Right atrium auricular region (tissue), 2 donors: ENCODE measurements around the gene LUZP2. TPM values are rescaled to one million over a fixed set of nuclear protein-coding genes. Genes with fewer than 3 reads are reported as not detected.

ENCODE experiments used
- DNase-seq: peaks from one replicate; pipeline ENCODE4 v3.0.0-alpha.2; 2019; ENCODE audit warnings: low spot score
- H3K27ac ChIP-seq, 2 donors: fragments of 200-600 bp; sonication (generic); 1 replicate in 1 of 2; 2 replicates in 1 of 2; pipeline ENCODE4 v1.5.1; 2016 to 2019
- H3K27me3 ChIP-seq, 2 donors: fragments of 200-600 bp; sonication (generic); one replicate each; pipeline versions ENCODE4 v1.5.1 to v1.6.0; 2017 to 2019
- H3K36me3 ChIP-seq: fragments of 200-600 bp; sonication (generic); one replicate; pipeline ENCODE4 v1.5.1; 2016
- H3K4me1 ChIP-seq, 2 donors: fragments of 200-600 bp; sonication (generic); one replicate each; pipeline versions ENCODE4 v1.5.1 to v1.6.0; 2017 to 2019
- H3K4me3 ChIP-seq, 2 donors: fragments of 200-600 bp; sonication (generic); 1 replicate in 1 of 2; 2 replicates in 1 of 2; pipeline ENCODE4 v1.5.1; 2017 to 2019; ENCODE audit warnings: mild to moderate bottlenecking in 1 of 2, moderate library complexity in 1 of 2
- H3K9me3 ChIP-seq, 2 donors: fragments of 200-600 bp; sonication (generic); one replicate each; pipeline ENCODE4 v1.5.1; 2019
- total RNA-seq, 2 donors: library from RNA; depleted of rRNA; stranded (reverse); fragments of >200 nt; gene quantifications; one replicate each; pipeline ENCODE4 v1.1.0, GENCODE V29; 2016
- TF ChIP-seq, protein P1 (sequence below), 2 donors: fragments of 200-600 bp; sonication (generic); IDR thresholded peaks; one replicate each; pipeline ENCODE4 v1.5.1; 2019; ENCODE audit warnings: antibody characterized with exemption in 2 of 2

Gene LUZP2
- total RNA-seq, 2 donors from 2014 or later, result 0.19 TPM; not detected in 1

- TF ChIP-seq, protein P1, sequence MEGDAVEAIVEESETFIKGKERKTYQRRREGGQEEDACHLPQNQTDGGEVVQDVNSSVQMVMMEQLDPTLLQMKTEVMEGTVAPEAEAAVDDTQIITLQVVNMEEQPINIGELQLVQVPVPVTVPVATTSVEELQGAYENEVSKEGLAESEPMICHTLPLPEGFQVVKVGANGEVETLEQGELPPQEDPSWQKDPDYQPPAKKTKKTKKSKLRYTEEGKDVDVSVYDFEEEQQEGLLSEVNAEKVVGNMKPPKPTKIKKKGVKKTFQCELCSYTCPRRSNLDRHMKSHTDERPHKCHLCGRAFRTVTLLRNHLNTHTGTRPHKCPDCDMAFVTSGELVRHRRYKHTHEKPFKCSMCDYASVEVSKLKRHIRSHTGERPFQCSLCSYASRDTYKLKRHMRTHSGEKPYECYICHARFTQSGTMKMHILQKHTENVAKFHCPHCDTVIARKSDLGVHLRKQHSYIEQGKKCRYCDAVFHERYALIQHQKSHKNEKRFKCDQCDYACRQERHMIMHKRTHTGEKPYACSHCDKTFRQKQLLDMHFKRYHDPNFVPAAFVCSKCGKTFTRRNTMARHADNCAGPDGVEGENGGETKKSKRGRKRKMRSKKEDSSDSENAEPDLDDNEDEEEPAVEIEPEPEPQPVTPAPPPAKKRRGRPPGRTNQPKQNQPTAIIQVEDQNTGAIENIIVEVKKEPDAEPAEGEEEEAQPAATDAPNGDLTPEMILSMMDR (IDR thresholded peaks at IDR 0.05), result no peak
- H3K27ac ChIP-seq, result no peak overlapping the region
- H3K36me3 ChIP-seq, result no peaks in the 10 kb centered on the region
- no peaks in the 10 kb centered on the region for H3K9me3 ChIP-seq
- DNase-seq, result no peak
- H3K27me3 ChIP-seq, result no peaks in the 10 kb centered on the region
- H3K4me3 ChIP-seq, result no peak overlapping the region
- no peaks in the 10 kb centered on the region for H3K4me1 ChIP-seq
Measured at GRCh38 chr11:24793479-24793878, 296.6 kb downstream of the LUZP2 start.

DNA sequence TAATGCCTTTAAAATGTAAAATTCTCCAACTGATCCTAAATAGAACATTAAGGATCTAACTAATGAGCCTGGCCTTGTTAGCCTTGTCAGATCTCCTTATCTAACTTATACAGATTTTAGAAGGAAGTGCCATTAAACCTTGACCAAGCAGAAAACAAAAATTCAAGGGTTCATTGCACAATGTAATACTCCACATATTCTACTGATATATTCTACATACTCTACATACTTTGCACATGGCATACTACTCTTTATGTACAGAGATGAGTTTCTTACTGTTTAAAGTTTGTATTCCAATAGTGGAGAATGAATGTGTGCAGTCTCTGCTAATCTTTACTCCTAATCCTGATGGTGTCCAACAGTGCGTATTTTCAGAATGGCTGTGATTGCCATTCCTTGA is 297.2 kb downstream of the LUZP2 start:
- TF ChIP-seq, protein P1 (IDR thresholded peaks at IDR 0.05), result no peak
- H3K27me3 ChIP-seq, result no peaks in the 10 kb centered on the region
- no peaks in the 10 kb centered on the region for H3K36me3 ChIP-seq
- no peak for DNase-seq
- no peaks in the 10 kb centered on the region for H3K9me3 ChIP-seq
- no peak overlapping the region for H3K27ac ChIP-seq
- H3K4me1 ChIP-seq, result no peaks in the 10 kb centered on the region
- no peak overlapping the region for H3K4me3 ChIP-seq

- Histone ChIP-seq H3K4me3 (no peak overlapping the region), H3K4me1 (no peaks in the 10 kb centered on the region), H3K9me3 (no peaks in the 10 kb centered on the region), H3K27ac (no peak overlapping the region), H3K27me3 (no peaks in the 10 kb centered on the region), H3K36me3 (no peaks in the 10 kb centered on the region)
- TF ChIP-seq, protein P1 (IDR thresholded peaks at IDR 0.05), result no peak
- DNase-seq, result no peak
Measured at GRCh38 chr11:24805671-24806070, 308.8 kb downstream of the LUZP2 start.

GRCh38 chr11:24808173-24808572 is 311.3 kb downstream of the LUZP2 start:
- H3K9me3 ChIP-seq, result no peaks in the 10 kb centered on the region
- no peak for DNase-seq
- TF ChIP-seq, protein P1 (IDR thresholded peaks at IDR 0.05), result no peak
- no peaks in the 10 kb centered on the region for H3K27me3 ChIP-seq
- H3K27ac ChIP-seq, result no peak overlapping the region
- H3K4me1 ChIP-seq, result no peaks in the 10 kb centered on the region
- no peaks in the 10 kb centered on the region for H3K36me3 ChIP-seq
- H3K4me3 ChIP-seq, result no peak overlapping the region

- H3K36me3 ChIP-seq, result no peaks in the 10 kb centered on the region
- no peaks in the 10 kb centered on the region for H3K9me3 ChIP-seq
- TF ChIP-seq, protein P1 (IDR thresholded peaks at IDR 0.05), result no peak
- no peaks in the 10 kb centered on the region for H3K27me3 ChIP-seq
- no peak for DNase-seq
- H3K27ac ChIP-seq, result no peak overlapping the region
- H3K4me3 ChIP-seq, result no peak overlapping the region
- H3K4me1 ChIP-seq, result no peaks in the 10 kb centered on the region
Measured at GRCh38 chr11:24819006-24819405, 322.2 kb downstream of the LUZP2 start.

- H3K4me1 ChIP-seq, result no peaks in the 10 kb centered on the region
- H3K4me3 ChIP-seq, result no peak overlapping the region
- no peaks in the 10 kb centered on the region for H3K27me3 ChIP-seq
- DNase-seq, result no peak
- H3K27ac ChIP-seq, result no peak overlapping the region
- H3K36me3 ChIP-seq, result no peaks in the 10 kb centered on the region
- no peaks in the 10 kb centered on the region for H3K9me3 ChIP-seq
- TF ChIP-seq, protein P1 (IDR thresholded peaks at IDR 0.05), result no peak
Measured at GRCh38 chr11:24819863-24820434, 323.1 kb downstream of the LUZP2 start.
